AML-193 (cell line): ENCODE results near the gene SPATA9.
A peak's percentile ranks its signal among the peaks of the same experiment; 100 is the strongest.
"Not testable (repeated sequence)": the region's sequence is repeated elsewhere in the genome, so short reads cannot be mapped to it uniquely, and the experiment has no call there.

Experiments used
- DNase-seq, 2 experiments: peaks; one replicate each; lab custom pipeline; 2025; lab: John Stamatoyannopoulos, UW

SPATA9 gene

DNA sequence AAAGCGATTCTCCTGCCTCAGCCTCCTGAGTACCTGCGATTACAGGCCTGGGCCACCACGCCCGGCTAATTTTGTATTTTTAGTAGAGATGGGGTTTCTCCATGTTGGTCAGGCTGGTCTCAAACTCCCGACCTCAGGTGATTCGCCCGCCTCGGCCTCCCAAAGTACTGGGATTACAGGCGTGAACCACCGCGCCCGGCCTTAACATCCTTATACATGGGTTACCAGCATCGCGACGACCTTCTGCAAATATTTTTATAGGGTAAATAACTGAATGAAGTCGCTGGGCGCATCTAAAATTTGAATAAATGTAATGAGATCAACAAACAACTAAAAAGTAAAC is 36.6 kb downstream of the SPATA9 start:
- not testable (repeated sequence) for DNase-seq

DNA sequence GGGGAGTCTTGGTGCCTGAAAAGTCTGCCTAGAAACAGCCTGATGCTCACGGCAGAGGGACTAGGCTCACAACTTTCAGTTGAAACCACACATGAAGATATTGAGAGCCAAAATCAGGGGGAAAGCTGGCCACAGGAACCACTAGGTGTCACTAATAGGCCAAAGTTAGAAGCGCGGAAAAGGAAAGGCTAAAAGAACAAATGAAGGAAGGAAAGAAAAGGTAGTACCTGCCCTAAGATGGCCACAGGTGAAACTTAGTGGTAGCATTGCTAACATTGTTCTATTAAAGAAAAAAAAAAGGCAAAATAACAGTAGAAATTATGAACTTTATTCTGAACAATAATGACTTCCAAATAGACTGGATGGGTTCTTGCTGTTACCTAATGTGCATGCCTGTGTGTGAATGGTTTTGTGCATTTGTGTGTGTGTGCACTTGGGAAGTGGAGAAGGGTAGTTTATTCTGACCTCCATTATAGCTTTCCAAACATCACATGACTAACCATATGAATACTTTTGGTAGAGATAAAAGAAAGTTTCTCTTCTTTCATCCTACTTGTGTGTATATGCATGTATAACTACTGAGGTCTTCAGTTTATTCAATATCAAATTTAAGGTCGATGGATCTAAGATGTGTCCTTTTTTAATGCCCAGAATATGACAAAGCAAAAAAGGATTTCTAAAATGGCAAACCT is 38.3 kb downstream of the SPATA9 start:
- DNase-seq, result peak; percentile 55 to 73

DNA sequence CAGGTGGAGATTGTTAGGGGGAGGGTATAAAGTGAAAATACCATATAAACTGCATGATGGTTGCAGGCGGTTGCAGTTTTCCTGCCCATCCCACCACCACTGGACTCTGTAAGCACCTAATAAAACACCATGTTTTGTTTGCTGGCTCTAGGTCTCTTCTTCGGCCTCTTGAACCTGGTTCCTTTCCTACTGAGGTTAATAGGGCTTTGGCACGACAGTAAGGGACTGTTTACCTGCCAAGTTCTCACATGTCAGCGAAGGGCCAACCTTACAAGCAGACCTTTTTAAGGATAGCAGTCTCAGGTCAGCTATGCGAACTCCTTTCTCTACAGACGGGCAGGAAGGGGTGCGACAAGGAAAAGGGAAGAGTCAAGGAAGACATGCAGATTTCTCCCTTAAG is 39.6 kb downstream of the SPATA9 start:
- DNase-seq, result no peak

DNA sequence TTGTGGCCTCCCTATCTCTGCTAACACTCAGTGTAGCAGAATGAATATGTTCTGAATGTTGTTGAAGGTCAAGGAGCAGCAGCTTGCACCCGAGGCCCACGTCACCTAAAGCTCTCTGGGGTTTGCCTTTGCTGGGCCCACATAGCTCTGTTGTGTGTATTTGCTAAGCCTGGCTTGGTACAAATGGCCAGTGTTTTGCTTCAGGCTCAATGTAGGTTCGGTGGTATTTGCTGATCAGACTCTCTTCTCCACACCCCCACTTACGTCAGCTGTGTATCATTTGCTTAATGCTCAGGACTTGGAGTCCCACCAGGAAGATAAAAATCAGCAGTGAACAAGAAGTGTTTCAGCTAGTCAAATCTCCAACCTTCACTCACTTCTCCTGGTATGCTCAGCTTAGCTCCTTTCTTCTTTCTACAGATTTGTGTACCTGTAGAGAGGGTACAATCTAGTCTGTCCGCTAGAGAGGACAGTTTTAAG is 41.0 kb downstream of the SPATA9 start:
- DNase-seq, result no peak

DNA sequence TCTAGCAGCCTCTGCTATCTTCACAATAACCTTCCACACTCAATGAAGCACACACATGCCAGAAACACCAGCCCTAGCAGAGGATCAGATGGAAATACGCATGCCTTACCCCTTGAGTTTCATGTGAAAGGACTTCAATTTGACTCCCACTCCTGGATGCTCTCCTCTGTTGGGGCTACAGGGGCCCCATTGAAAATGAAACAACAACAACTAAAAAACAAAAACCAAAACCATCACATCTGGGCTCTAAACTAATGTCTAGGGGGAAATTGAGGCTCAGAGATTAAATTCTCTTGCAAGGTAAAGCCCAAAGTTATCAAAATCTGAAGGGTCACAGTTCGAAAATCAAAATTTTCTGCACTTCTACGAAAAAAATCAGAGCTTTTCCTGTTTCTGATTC is 44.2 kb downstream of the SPATA9 start:
- DNase-seq, result no peak

DNA sequence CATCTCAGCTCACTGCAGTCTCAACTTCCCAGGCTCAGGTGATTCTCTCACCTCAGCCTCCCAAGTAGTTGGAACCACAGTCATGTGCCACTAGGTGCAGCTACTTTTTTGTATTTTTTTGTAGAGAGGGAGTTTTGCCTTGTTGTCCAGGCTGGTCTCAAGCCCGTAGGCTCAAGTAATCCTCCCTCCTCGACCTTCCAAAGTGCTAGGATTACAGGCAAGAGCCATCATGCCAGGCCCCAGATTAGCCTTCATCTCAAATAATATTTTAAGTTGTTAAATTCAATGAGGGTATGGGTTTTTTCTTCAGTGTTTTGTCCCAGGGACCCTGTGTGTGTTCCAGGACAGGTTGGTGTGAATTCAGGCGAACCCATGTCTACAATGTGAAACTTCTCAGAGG is 48.7 kb downstream of the SPATA9 start:
- DNase-seq, result no peak

DNA sequence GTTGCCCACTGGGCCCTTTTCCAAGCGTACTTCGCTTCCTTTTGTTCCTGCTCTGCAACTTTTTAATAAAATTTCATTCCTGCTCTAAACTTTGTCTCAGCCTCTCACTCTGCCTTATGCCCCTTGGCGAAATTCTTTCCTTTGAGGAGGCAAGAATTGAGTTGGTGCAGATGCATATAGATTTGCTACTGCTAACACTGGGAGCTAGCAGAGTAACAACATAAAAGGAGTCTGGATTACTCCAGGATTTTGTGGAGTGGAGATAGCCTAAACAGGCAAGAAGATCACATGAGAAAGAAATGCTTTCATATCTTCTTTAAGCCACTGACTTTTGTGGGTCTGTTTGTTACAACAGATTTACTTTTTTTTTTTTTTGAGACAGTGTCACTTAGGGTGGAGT is 49.1 kb downstream of the SPATA9 start:
- no peak for DNase-seq

DNA sequence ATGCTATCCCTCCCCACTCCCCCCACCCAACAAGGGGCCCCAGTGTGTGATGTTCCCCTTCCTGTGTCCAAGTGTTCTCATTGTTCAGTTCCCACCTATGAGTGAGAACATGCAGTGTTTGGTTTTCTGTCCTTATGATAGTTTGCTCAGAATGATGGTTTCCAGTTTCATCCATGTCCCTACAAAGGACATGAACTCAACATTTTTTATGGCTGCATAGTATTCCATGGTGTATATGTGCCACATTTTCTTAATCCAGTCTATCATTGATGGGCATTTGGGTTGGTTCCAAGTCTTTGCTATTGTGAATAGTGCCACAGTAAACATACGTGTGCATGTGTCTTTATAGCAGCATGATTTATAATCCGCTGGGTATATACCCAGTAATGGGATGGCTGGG is 49.8 kb downstream of the SPATA9 start:
- DNase-seq, result not testable (repeated sequence)

DNA sequence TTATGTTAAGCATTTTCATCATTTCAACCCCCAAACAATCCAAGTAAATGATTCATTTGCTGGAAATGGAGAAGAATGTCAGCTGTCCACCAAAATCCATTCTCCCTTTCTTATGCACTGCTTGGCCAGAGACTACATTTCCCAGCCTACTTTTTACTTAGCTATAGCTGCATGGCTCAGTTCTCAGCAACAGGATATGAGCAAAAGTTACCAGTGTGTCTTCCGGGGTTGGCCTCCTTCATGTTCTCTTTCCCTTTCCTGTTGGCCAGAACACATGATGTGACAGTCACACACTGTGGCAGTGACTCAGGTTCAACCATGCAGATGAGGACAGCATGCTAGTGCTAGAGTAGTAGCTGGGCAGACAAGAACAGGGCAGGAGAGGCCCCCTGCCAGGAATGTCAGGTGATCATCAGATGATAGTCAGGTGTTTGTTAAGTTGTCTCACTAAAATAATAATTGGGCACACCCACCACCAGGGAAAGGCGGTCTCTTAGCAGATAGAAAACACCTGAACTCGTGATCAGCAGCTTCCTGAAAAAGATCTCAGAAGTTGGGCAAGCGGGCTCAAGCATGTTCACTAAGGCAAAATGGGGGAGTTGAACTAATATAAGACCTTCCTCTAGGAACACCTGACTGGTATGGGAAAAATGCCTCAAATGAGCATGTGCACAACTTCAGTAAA is 50.7 kb downstream of the SPATA9 start:
- peak; percentile 91 to 95 for DNase-seq

DNA sequence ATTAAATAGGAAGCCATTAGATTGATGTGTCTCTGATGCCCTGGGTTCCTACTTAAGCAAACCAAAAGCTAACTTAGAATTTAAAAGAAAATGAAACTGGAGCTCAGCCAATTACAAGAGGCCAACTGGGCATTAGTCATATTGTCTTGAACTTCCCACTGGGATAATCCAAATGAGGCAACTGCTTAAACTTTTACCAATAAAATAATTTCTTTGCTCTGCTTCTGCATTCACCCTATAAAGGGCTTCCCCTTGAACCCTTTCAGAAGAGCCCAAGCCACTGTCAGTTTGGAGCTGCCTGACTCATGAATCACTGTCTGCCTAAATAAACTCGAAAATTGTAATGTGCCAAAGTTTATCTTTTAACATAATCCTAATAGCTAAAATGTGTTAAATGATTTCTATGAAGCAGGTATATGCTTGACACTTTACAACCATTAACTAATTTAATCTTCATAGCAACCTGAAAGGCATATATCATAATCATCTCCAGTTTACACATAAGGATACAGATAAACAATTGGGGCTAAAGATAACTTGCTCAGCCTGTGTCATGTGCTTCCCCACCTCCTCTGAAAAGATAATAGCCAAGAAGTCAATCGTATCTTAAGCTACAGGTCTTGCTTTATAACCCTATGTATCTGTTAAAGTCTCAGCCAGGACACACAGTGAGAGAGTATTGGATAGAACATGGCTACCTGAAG is 51.4 kb downstream of the SPATA9 start:
- no peak for DNase-seq

DNA sequence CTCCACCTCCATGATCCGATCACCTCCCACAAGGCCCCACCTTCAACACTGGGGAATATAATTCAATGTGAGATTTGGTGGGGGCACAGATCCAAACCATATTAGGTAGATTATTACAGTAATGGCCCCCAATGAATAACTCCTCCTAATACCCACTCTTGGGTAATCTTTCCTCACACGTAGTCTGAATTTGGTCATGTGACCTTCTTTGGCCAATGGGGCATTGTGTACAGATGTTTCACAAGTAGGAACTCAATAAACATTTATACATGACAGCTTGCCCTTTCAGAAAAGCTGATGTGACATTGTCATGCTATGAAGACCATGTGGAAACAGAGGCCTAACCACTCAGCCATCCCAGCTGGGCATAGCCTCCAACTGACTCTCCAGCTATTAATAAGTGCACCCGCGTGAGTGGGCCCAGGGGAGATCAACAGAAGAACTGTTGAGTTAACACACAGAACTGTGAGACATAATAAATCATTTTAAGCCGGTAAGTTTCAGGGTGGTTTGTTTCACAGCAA is 52.3 kb downstream of the SPATA9 start:
- DNase-seq, result no peak

DNA sequence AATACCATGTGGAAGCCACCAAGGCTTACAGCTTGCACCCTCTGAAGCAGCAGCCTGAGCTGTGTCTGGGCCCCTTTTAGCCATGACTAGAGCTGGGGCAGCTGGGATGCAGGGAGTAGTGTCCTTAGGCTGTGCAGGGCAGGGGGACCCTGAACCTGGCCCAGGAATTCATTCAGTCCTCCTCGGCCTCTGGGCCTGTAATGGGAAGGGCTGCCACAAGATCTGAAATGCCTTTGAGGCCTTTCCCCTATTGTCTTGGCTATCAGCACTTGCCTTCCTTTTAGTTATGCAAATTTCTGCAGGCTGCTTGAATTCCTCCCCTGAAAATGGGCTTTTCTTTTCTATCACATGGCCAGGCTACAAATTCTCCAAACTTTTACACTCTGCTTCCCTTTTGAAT is 53.9 kb downstream of the SPATA9 start:
- no peak for DNase-seq

DNA sequence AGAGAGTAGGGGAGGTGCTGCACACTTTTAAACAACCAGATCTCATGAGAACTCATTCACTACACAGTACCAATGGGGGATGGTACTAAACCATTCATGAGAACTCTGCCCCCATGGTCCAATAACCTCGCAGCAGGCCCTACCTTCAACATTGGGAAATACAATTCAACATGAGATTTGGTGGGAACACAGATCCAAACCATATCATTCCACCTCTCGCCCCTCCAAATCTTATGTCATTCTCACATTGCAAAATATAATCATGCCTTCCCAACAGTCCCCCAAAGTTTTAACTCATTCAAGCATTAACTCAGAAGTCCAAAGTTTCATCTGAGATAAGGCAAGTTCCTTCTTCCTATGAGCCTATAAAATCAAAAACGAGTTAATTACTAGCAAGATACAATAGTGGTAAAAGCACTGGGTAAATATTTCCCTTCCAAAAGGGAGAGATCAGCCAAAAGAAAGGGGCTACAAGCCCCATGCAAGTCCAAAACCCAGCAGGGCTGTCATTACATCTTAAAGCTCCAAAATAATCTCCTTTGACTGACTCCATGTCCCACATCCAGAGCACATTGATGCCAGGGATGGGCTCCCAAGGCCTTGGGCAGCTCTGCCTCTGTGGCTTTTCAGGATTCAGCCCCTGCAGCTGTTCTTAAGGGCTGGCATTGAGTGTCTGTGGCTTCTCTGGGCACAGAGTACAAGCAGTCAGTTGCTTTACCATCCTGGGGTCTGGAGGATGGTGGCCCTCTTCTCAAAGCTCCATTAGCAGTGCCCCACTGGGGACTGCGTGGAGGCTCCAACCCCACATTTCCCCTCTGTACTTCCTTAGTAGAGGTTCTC is 54.6 kb downstream of the SPATA9 start:
- DNase-seq, result no peak

DNA sequence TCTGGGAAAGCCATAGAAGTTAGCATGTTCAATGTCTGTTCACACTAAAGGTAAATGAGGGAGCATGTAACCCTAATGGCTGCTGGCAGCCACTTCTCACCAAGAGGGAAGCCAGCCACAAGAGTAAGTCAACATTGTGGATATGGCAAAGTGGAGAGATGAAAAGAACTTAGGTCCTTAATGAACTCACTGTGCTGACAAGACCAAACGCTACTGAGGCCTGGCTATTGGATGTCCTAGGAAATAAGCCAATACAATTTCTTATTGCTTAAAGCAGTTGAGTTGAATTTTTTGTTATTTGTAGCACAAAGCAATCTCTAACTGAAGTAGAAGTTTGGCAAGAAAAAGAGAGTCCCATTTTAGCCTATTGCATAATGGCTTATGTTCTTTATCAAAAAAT is 56.1 kb downstream of the SPATA9 start:
- DNase-seq, result no peak

DNA sequence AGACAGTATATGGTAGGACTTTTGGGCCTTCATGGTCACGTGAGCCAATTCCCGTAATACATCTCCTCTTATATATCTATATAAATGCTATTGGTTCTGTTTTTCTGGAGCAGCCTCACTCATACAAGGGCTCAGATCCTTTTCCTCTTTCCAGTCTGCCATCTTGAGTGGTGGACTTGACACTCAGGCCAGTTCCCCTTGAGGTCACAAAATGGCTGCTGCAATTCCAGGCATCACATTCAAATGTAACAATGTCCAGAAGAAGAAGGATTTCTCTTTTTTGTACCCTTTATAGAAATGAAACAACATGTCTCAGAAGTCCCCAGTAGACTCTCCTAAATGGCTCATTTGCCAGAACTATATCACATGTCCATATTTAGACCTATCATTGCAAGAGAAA is 58.4 kb downstream of the SPATA9 start:
- DNase-seq, result no peak

DNA sequence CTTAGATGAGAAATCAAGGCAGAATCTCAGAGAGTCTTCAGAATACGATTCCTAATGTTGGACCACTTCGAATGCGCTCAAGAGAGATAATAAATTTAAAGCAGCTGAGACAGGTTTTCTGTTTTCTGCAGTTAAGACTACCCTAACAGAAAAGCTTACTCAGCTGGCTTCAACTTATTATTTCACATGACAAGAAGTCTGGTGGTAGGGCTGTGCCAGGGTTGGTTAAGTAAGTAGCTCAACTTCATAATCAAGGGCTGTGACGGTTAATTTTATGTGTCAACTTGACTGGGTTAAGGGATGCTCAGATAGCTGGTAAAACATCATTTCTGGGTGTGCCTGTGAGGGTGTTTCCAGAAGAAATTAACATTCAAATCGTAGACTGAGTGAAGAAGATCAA is 59.1 kb downstream of the SPATA9 start:
- no peak for DNase-seq

DNA sequence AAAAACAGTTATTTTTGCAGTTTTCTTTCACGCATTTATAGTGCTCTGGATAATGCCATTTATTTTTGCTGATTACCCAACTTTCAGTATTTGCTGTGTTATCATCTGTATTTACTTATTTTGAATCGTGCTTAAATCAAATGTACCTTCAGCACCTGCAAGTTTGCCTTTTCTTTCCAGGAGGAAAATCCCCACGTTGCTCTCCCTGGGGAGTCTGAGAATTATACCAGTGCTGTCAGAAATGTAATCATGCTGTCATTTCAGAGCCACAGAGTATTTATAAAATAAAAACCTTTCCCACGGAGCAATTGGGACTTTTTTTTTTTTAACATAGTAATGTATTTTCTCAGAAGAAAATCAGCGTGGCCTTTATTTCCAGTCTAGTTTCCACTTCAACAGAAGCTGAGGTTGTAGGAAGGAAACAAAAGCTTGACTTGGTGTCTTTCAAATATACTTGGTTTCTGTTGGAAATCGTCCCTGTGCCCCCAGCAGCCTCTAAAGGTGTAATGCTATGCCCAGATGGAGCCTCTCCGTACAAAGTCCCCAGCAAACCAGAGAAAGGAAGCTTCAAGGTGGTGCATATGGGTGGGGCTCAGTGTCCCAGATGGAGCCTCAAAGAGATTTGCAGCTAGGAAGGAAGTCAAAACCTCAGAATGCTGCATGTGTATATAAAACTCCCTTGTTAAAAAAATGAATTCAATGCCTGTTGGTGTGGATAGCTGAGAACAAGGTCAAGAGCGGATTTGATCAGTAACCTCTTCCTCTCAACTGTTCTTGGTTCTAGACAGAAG is 60.8 kb downstream of the SPATA9 start:
- DNase-seq, result no peak

DNA sequence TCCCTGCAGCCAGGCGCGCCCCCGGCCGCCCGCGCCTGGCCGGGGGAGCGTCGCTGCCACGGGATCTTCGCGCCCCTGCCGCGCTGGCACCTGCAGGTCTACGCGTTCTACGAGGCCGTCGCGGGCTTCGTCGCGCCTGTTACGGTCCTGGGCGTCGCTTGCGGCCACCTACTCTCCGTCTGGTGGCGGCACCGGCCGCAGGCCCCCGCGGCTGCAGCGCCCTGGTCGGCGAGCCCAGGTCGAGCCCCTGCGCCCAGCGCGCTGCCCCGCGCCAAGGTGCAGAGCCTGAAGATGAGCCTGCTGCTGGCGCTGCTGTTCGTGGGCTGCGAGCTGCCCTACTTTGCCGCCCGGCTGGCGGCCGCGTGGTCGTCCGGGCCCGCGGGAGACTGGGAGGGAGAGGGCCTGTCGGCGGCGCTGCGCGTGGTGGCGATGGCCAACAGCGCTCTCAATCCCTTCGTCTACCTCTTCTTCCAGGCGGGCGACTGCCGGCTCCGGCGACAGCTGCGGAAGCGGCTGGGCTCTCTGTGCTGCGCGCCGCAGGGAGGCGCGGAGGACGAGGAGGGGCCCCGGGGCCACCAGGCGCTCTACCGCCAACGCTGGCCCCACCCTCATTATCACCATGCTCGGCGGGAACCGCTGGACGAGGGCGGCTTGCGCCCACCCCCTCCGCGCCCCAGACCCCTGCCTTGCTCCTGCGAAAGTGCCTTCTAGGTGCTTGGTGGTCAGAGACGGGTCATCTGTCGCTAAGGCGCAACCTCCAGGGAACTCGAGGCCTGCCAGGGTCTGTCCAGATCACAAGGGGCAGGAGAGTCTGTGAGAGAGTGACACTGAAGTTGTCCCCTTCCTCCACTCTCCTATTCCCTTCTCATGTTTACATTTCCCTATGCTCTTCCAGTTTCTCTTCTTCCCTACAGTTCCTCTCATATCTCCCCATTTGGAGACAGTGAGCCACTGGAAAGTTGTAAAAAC is 61.6 kb downstream of the SPATA9 start:
- peak; percentile 48 to 78 for DNase-seq

DNA sequence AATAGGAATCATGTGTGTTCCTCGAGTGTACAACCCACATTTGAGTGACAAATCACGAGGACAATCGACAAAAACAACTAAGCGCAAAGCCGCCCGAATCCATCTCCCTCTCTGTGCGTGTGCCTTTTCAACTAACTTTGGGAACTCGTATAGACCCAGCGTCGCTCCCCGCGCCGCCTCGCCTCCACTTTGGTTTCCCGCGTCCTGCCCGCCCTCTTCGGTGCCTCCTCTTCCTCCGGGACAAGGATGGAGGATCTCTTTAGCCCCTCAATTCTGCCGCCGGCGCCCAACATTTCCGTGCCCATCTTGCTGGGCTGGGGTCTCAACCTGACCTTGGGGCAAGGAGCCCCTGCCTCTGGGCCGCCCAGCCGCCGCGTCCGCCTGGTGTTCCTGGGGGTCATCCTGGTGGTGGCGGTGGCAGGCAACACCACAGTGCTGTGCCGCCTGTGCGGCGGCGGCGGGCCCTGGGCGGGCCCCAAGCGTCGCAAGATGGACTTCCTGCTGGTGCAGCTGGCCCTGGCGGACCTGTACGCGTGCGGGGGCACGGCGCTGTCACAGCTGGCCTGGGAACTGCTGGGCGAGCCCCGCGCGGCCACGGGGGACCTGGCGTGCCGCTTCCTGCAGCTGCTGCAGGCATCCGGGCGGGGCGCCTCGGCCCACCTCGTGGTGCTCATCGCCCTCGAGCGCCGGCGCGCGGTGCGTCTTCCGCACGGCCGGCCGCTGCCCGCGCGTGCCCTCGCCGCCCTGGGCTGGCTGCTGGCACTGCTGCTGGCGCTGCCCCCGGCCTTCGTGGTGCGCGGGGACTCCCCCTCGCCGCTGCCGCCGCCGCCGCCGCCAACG is 62.5 kb downstream of the SPATA9 start, which contains the start of gene GPR150:
TSS of gene GPR150 (plus strand) at position 58 of the 840 bp plus-strand sequence. CDS start at position 247, 189 bp downstream.
- DNase-seq, result peak; percentile 33 to 44
